Prostate gland (tissue), 2 donors: ENCODE results near the gene SPIRE2.

ENCODE experiments used
- CTCF ChIP-seq, 4 experiments: fragments of 200-600 bp in 2 of 4; fragments of 450-650 bp in 2 of 4; sonication (generic) in 2 of 4; IDR thresholded peaks; 1 replicate in 3 of 4; 2 replicates in 1 of 4; pipeline ENCODE4 v1.5.1; 2016 to 2019; ENCODE audit warnings: antibody characterized with exemption in 4 of 4, mild to moderate bottlenecking in 2 of 4, moderate library complexity in 2 of 4
- POLR2A ChIP-seq: fragments of 450-650 bp; IDR thresholded peaks from one replicate; pipeline ENCODE4 v1.6.1; 2016; ENCODE audit warnings: antibody characterized with exemption, mild to moderate bottlenecking

DNA sequence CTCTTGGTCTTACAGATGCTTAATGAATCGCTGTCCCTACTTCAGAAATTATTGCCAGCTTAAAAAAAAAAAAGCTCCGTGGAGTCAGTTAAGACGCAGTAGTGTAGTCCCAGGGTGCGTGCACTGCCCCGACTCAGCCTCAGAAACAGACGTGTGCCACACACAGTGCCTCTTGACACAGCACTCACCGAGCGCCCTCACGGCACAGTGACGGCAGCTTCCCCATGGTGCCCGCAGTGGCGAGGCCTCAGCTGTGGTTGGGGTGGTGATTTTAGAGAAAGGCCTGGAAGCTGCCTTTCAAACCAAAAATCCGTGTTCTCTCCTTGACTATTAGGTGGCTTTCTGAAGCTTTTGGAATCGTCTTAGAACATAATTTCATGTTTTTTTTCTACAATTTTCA is 59.0 kb downstream of the SPIRE2 start:
- no peak for TF ChIP-seq POLR2A
- no peak for TF ChIP-seq CTCF (IDR thresholded peaks at IDR 0.05)
